Measurements from ENCODE around the gene ZNF766. TPM values are rescaled to one million over a fixed set of nuclear protein-coding genes. Genes with fewer than 3 reads are reported as not detected.

The ZNF766 gene
- total RNA-seq, result 10 to 100 TPM; 18.4 to 31.4 TPM

GRCh38 chr19:52269338-52270261 is at the start of gene ZNF766:
Gene ZNF766, plus strand, starts transcription at chr19:52269587. Its CDS starts 27 bp downstream, at chr19:52269614.
- Mint-ChIP-seq H3K27me3 (no peaks in the 10 kb centered on the region), H3K4me1 (peaks cover 33% of the 10 kb centered on the region), H3K27ac (peak within 1 kb of the TSS; percentile 91), H3K4me3 (peak within 1 kb of the TSS; percentile 95), H3K36me3 (ENCODE audit: low read depth) (peaks cover 53% of the 10 kb centered on the region), H3K9me3 (peaks cover 11% of the 10 kb centered on the region)
- peak; percentile 99 for ATAC-seq (replicated peaks)

GRCh38 chr19:52219611-52220010 is 49.8 kb upstream of the ZNF766 start:
- no peaks in the 10 kb centered on the region for H3K27me3 Mint-ChIP-seq
- peaks cover 6% of the 10 kb centered on the region for H3K4me1 Mint-ChIP-seq
- ATAC-seq (replicated peaks), result no peak
- no peak overlapping the region for H3K4me3 Mint-ChIP-seq
- H3K36me3 Mint-ChIP-seq (ENCODE audit: low read depth), result peaks cover 100% of the 10 kb centered on the region
- H3K27ac Mint-ChIP-seq, result no peak overlapping the region
- no peaks in the 10 kb centered on the region for H3K9me3 Mint-ChIP-seq

GRCh38 chr19:52221031-52221430 is 48.4 kb upstream of the ZNF766 start:
- ATAC-seq (replicated peaks), result no peak
- Mint-ChIP-seq H3K4me1 (peaks cover 6% of the 10 kb centered on the region), H3K27ac (peak overlapping the region; percentile 77), H3K36me3 (ENCODE audit: low read depth) (peaks cover 100% of the 10 kb centered on the region), H3K9me3 (no peaks in the 10 kb centered on the region), H3K4me3 (no peak overlapping the region), H3K27me3 (no peaks in the 10 kb centered on the region)

- H3K4me1 Mint-ChIP-seq, result peaks cover 9% of the 10 kb centered on the region
- H3K36me3 Mint-ChIP-seq (ENCODE audit: low read depth), result peaks cover 100% of the 10 kb centered on the region
- no peak for ATAC-seq (replicated peaks)
Observed at GRCh38 chr19:52221831-52222375, 47.5 kb upstream of the ZNF766 start.

GRCh38 chr19:52224211-52224610 is 45.2 kb upstream of the ZNF766 start:
- H3K4me3 Mint-ChIP-seq, result no peak overlapping the region
- no peaks in the 10 kb centered on the region for H3K27me3 Mint-ChIP-seq
- H3K9me3 Mint-ChIP-seq, result no peaks in the 10 kb centered on the region
- peaks cover 7% of the 10 kb centered on the region for H3K4me1 Mint-ChIP-seq
- H3K27ac Mint-ChIP-seq, result peak overlapping the region; percentile 15
- H3K36me3 Mint-ChIP-seq (ENCODE audit: low read depth), result peaks cover 95% of the 10 kb centered on the region
- ATAC-seq (replicated peaks), result no peak

More at GRCh38 chr19:52221831-52222375, 47.5 kb upstream of the ZNF766 start:
- Mint-ChIP-seq H3K27ac (peak overlapping the region; percentile 48), H3K4me3 (no peak overlapping the region), H3K27me3 (no peaks in the 10 kb centered on the region), H3K9me3 (no peaks in the 10 kb centered on the region)

- peak overlapping the region; percentile 82 for H3K27ac Mint-ChIP-seq
- ATAC-seq (replicated peaks), result peak; percentile 91
Observed at GRCh38 chr19:52226652-52227051, 42.7 kb upstream of the ZNF766 start.

GRCh38 chr19:52227196-52227940 is 42.0 kb upstream of the ZNF766 start:
- peaks cover 64% of the 10 kb centered on the region for H3K36me3 Mint-ChIP-seq (ENCODE audit: low read depth)
- peak; percentile 48 for ATAC-seq (replicated peaks)

More at GRCh38 chr19:52226652-52227051, 42.7 kb upstream of the ZNF766 start:
- H3K9me3 Mint-ChIP-seq, result no peaks in the 10 kb centered on the region
- H3K4me3 Mint-ChIP-seq, result peak overlapping the region; percentile 60
- peaks cover 7% of the 10 kb centered on the region for H3K4me1 Mint-ChIP-seq
- no peaks in the 10 kb centered on the region for H3K27me3 Mint-ChIP-seq
- H3K36me3 Mint-ChIP-seq (ENCODE audit: low read depth), result peaks cover 71% of the 10 kb centered on the region

GRCh38 chr19:52227980-52228379 is 41.4 kb upstream of the ZNF766 start:
- Mint-ChIP-seq H3K27ac (peak overlapping the region; percentile 82), H3K9me3 (no peaks in the 10 kb centered on the region), H3K4me3 (peak overlapping the region; percentile 60), H3K36me3 (ENCODE audit: low read depth) (peaks cover 58% of the 10 kb centered on the region), H3K27me3 (no peaks in the 10 kb centered on the region), H3K4me1 (peaks cover 7% of the 10 kb centered on the region)
- no peak for ATAC-seq (replicated peaks)

More at GRCh38 chr19:52227196-52227940, 42.0 kb upstream of the ZNF766 start:
- H3K27ac Mint-ChIP-seq, result peak overlapping the region; percentile 82
- no peaks in the 10 kb centered on the region for H3K27me3 Mint-ChIP-seq
- peaks cover 7% of the 10 kb centered on the region for H3K4me1 Mint-ChIP-seq
- H3K4me3 Mint-ChIP-seq, result peak overlapping the region; percentile 60
- H3K9me3 Mint-ChIP-seq, result no peaks in the 10 kb centered on the region

- Mint-ChIP-seq H3K27ac (no peak overlapping the region), H3K4me3 (no peak overlapping the region), H3K4me1 (peaks cover 7% of the 10 kb centered on the region), H3K27me3 (no peaks in the 10 kb centered on the region), H3K36me3 (ENCODE audit: low read depth) (peaks cover 42% of the 10 kb centered on the region), H3K9me3 (no peaks in the 10 kb centered on the region)
- no peak for ATAC-seq (replicated peaks)
Observed at GRCh38 chr19:52229524-52229923, 39.9 kb upstream of the ZNF766 start.

- H3K27ac Mint-ChIP-seq, result peak overlapping the region; percentile 49
- H3K27me3 Mint-ChIP-seq, result no peaks in the 10 kb centered on the region
- H3K4me1 Mint-ChIP-seq, result peaks cover 13% of the 10 kb centered on the region
- no peak overlapping the region for H3K4me3 Mint-ChIP-seq
- ATAC-seq (replicated peaks), result no peak
- no peaks in the 10 kb centered on the region for H3K9me3 Mint-ChIP-seq
- peaks cover 31% of the 10 kb centered on the region for H3K36me3 Mint-ChIP-seq (ENCODE audit: low read depth)
Observed at GRCh38 chr19:52230685-52231084, 38.7 kb upstream of the ZNF766 start.

GRCh38 chr19:52231154-52231910 is 38.1 kb upstream of the ZNF766 start:
- Mint-ChIP-seq H3K4me1 (peaks cover 13% of the 10 kb centered on the region), H3K27me3 (no peaks in the 10 kb centered on the region), H3K36me3 (ENCODE audit: low read depth) (peaks cover 24% of the 10 kb centered on the region), H3K4me3 (no peak overlapping the region), H3K9me3 (no peaks in the 10 kb centered on the region), H3K27ac (peak overlapping the region; percentile 49)
- ATAC-seq (replicated peaks), result no peak

- Mint-ChIP-seq H3K36me3 (ENCODE audit: low read depth) (no peaks in the 10 kb centered on the region), H3K4me1 (peaks cover 6% of the 10 kb centered on the region), H3K27me3 (no peaks in the 10 kb centered on the region), H3K27ac (peak overlapping the region; percentile 26), H3K4me3 (no peak overlapping the region), H3K9me3 (no peaks in the 10 kb centered on the region)
- no peak for ATAC-seq (replicated peaks)
Observed at GRCh38 chr19:52234406-52234805, 35.0 kb upstream of the ZNF766 start.

- peaks cover 6% of the 10 kb centered on the region for H3K4me1 Mint-ChIP-seq
- no peak overlapping the region for H3K4me3 Mint-ChIP-seq
- no peaks in the 10 kb centered on the region for H3K27me3 Mint-ChIP-seq
- no peaks in the 10 kb centered on the region for H3K36me3 Mint-ChIP-seq (ENCODE audit: low read depth)
- no peak overlapping the region for H3K27ac Mint-ChIP-seq
- H3K9me3 Mint-ChIP-seq, result no peaks in the 10 kb centered on the region
- ATAC-seq (replicated peaks), result no peak
Observed at GRCh38 chr19:52237197-52237596, 32.2 kb upstream of the ZNF766 start.

All from activated T-helper 17 cell treated with anti-CD3 and anti-CD28 coated beads, Interleukin-2, amount 50 U/mL, for 72 hours (primary cell).